Activated CD4-positive, alpha-beta T cell treated with anti-CD3 and anti-CD28 coated beads, Interleukin-2, amount 10 ng/mL, durations not matched to agents 24 days and 14 days (primary cell): Measurements from ENCODE around the gene PPIL4. TPM values are rescaled to one million over a fixed set of nuclear protein-coding genes. Genes with fewer than 3 reads are reported as not detected.

Experiments
- DNase-seq: peaks from one replicate; pipeline ENCODE4 v3.0.0; 2022
- H3K27ac Mint-ChIP-seq: one replicate; pipeline ENCODE4 v1.8.0; 2022; ENCODE audit warnings: mild to moderate bottlenecking, mixed read lengths
- H3K27me3 Mint-ChIP-seq: one replicate; pipeline ENCODE4 v1.8.0; 2022; ENCODE audit warnings: mixed read lengths
- H3K36me3 Mint-ChIP-seq: one replicate; pipeline ENCODE4 v1.8.0; 2022; ENCODE audit warnings: low read depth, mild to moderate bottlenecking, mixed read lengths
- H3K4me1 Mint-ChIP-seq: one replicate; pipeline ENCODE4 v1.8.0; 2021; ENCODE audit warnings: mixed read lengths
- H3K4me3 Mint-ChIP-seq: one replicate; pipeline ENCODE4 v1.8.0; 2022; ENCODE audit warnings: mild to moderate bottlenecking, moderate library complexity, mixed read lengths
- H3K9me3 Mint-ChIP-seq: one replicate; pipeline ENCODE4 v1.8.0; 2021; ENCODE audit warnings: mixed read lengths
- intact Hi-C: fragments of 100-400 bp; cut with micrococcal nuclease; formaldehyde crosslinking; loops from one replicate; pipeline ENCODE4 v1.15.1; 2023
- total RNA-seq: library from RNA; stranded (reverse); gene quantifications from 2 replicates; pipeline ENCODE4 v1.2.3, GENCODE V29; 2022

Gene PPIL4
- total RNA-seq, 1 donor from 2014 or later = 28.4 TPM

GRCh38 chr6:149457316-149457884 is 88.4 kb downstream of the PPIL4 start:
- H3K27ac Mint-ChIP-seq = no peak overlapping the region

GRCh38 chr6:149456311-149457021 is 89.4 kb downstream of the PPIL4 start:
- no peak overlapping the region for H3K27ac Mint-ChIP-seq
- no peak for DNase-seq
- intact Hi-C loops = no loop called here
- H3K4me3 Mint-ChIP-seq = no peak overlapping the region
- H3K27me3 Mint-ChIP-seq = no peaks in the 10 kb centered on the region
- peaks cover 23% of the 10 kb centered on the region for H3K4me1 Mint-ChIP-seq
- H3K9me3 Mint-ChIP-seq = no peaks in the 10 kb centered on the region
- H3K36me3 Mint-ChIP-seq = peaks cover 57% of the 10 kb centered on the region

More at GRCh38 chr6:149457316-149457884, 88.4 kb downstream of the PPIL4 start:
- Mint-ChIP-seq H3K4me3 (no peak overlapping the region), H3K27me3 (no peaks in the 10 kb centered on the region), H3K36me3 (peaks cover 61% of the 10 kb centered on the region), H3K4me1 (peaks cover 23% of the 10 kb centered on the region), H3K9me3 (no peaks in the 10 kb centered on the region)
- no peak for DNase-seq
- intact Hi-C loops = no loop called here

- no peak for DNase-seq
- peaks cover 23% of the 10 kb centered on the region for H3K4me1 Mint-ChIP-seq
- H3K36me3 Mint-ChIP-seq = peaks cover 50% of the 10 kb centered on the region
- H3K9me3 Mint-ChIP-seq = no peaks in the 10 kb centered on the region
- no peaks in the 10 kb centered on the region for H3K27me3 Mint-ChIP-seq
- no peak overlapping the region for H3K4me3 Mint-ChIP-seq
- H3K27ac Mint-ChIP-seq = peak overlapping the region; percentile 53
- intact Hi-C loops = no loop called here
Observed at GRCh38 chr6:149455031-149455732, 90.7 kb downstream of the PPIL4 start.

Other genes with a start within 250 kb of the PPIL4 start
- gene TAB2, start 228.3 kb downstream of the PPIL4 start, total RNA-seq = 135 and 136 TPM in 2 replicates
- 10.1 and 10.9 TPM in 2 replicates for gene SUMO4, start 145.8 kb downstream of the PPIL4 start, total RNA-seq
- gene ZC3H12D, start 61.0 kb downstream of the PPIL4 start, total RNA-seq = 79.6 and 79.8 TPM in 2 replicates
- 18.0 and 19.9 TPM in 2 replicates for gene GINM1, start 20.3 kb upstream of the PPIL4 start, total RNA-seq
- 18.9 and 23.0 TPM in 2 replicates for gene KATNA1, start 102.7 kb upstream of the PPIL4 start, total RNA-seq
- 31.8 and 33.7 TPM in 2 replicates for gene LATS1, start 172.1 kb upstream of the PPIL4 start, total RNA-seq
- 78.9 and 93.7 TPM in 2 replicates for gene NUP43, start 200.5 kb upstream of the PPIL4 start, total RNA-seq
- gene PCMT1, start 203.7 kb upstream of the PPIL4 start, total RNA-seq = 98.0 and 101 TPM in 2 replicates